H1 (cell line): Measurements from ENCODE around the gene PPP1R3C.

Experiments used
- CHD1 ChIP-seq: IDR thresholded peaks from 2 replicates; pipeline ENCODE4 v1.6.1; 2012; ENCODE audit warnings: low read depth, low read length, improper control_type of control experiment
- CTCF ChIP-seq, 3 experiments: IDR thresholded peaks; 1 replicate in 2 of 3; 2 replicates in 1 of 3; pipeline versions ENCODE4 v1.5.1 to v1.6.1; 2011; ENCODE audit warnings: low read length in 3 of 3, mild to moderate bottlenecking in 3 of 3, inconsistent platforms in 2 of 3, low read depth in 1 of 3, moderate library complexity in 1 of 3; ENCODE audit not compliant: insufficient read depth in 1 of 3; ENCODE audit errors: control extremely low read depth in 1 of 3
- POLR2A ChIP-seq, 2 experiments: IDR thresholded peaks; 1 replicate in 1 of 2; 2 replicates in 1 of 2; pipeline ENCODE4 v1.6.1; 2011; ENCODE audit warnings: low read depth in 2 of 2, low read length in 2 of 2, mild to moderate bottlenecking in 2 of 2; ENCODE audit errors: control extremely low read depth in 1 of 2
- RAD21 ChIP-seq, 2 experiments: IDR thresholded peaks in 1 of 2; conservative IDR thresholded peaks in 1 of 2; 2 replicates each; pipeline ENCODE4 v1.6.1; 2011; ENCODE audit warnings: low read depth in 2 of 2, low read length in 2 of 2, improper control_type of control experiment in 1 of 2, inconsistent platforms in 1 of 2, mild to moderate bottlenecking in 1 of 2, moderate library complexity in 1 of 2
- TF ChIP-seq, protein P1 (sequence below): IDR thresholded peaks from 2 replicates; pipeline ENCODE4 v1.6.1; 2012; ENCODE audit warnings: low read length, inconsistent platforms

DNA sequence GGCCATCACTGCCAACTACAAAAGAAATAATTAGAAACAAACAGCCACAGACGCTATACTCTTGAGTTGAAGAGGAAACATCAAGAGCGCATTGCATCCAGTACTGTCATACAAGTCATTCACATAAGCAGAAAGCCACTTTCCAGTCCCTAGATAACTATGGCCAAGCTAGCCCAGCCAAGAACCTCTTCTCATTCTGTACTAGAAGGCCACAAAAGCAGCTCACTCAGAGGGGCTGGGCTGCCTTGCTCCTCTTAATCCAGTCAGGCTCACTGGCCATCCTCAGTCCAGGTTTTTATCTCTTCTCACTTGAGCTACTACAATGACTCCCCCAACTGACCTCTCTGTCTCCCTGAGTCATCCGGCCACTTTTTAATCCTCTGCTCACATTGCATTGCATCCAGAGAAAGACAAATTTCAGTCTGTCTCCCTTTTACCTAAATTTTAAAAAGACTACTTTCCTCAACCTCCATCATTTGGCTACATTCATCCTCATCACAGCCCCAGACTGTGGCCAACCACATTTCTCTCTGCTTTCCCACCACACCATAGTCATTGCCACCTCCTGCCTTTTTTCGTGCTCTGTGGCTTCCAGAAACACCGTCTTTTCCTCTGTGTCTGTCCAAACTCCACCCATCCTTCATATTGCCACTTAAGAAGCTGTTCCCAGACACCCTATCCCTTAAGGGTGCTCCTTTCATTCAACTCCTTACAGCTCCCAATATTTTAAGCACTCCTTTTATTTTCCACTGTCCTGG, 25.0 kb downstream of the PPP1R3C start:
- TF ChIP-seq, protein P1, sequence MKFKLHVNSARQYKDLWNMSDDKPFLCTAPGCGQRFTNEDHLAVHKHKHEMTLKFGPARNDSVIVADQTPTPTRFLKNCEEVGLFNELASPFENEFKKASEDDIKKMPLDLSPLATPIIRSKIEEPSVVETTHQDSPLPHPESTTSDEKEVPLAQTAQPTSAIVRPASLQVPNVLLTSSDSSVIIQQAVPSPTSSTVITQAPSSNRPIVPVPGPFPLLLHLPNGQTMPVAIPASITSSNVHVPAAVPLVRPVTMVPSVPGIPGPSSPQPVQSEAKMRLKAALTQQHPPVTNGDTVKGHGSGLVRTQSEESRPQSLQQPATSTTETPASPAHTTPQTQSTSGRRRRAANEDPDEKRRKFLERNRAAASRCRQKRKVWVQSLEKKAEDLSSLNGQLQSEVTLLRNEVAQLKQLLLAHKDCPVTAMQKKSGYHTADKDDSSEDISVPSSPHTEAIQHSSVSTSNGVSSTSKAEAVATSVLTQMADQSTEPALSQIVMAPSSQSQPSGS = no peak
- TF ChIP-seq CTCF (IDR thresholded peaks at IDR 0.05; ENCODE audit: control extremely low read depth in 1 of 3, insufficient read depth in 1 of 3, low read depth in 1 of 3, low read length in 3 of 3) (no peak), RAD21 (IDR thresholded peaks at IDR 0.05 in 1 of 2, conservative IDR thresholded peaks at IDR 0.05 in 1 of 2; ENCODE audit: low read depth in 2 of 2, low read length in 2 of 2) (no peak), POLR2A (IDR thresholded peaks at IDR 0.05; ENCODE audit: control extremely low read depth in 1 of 2, low read depth in 2 of 2, low read length in 2 of 2) (no peak), CHD1 (no peak)
